Retinal pigment epithelial cell (primary cell): Measurements from ENCODE around the gene CHKA.

Experiments
- DNase-seq: peaks from one replicate; pipeline ENCODE4 v3.0.0-alpha.2; 2010; ENCODE audit warnings: low read depth
- H3K4me3 ChIP-seq: 2 replicates; pipeline ENCODE4 v1.5.1; 2011; ENCODE audit warnings: mild to moderate bottlenecking, low read length, control low read depth, moderate library complexity
- CTCF ChIP-seq: conservative IDR thresholded peaks from 2 replicates; pipeline ENCODE4 v1.5.1; 2011; ENCODE audit warnings: low read depth, low read length, control low read depth, inconsistent platforms

Gene CHKA

GRCh38 chr11:68074584-68075352 is 46.4 kb downstream of the CHKA start:
- no peak overlapping the region for H3K4me3 ChIP-seq
- TF ChIP-seq CTCF, result no peak
- DNase-seq, result no peak

- DNase-seq, result no peak
- no peak overlapping the region for H3K4me3 ChIP-seq
- TF ChIP-seq CTCF, result no peak
These were observed 49.7 kb downstream of the CHKA start for GRCh38 chr11:68071281-68072048.

- H3K4me3 ChIP-seq, result no peak overlapping the region
These were observed 53.2 kb downstream of the CHKA start for GRCh38 chr11:68067991-68068390.

GRCh38 chr11:68066742-68067141 is 54.4 kb downstream of the CHKA start:
- DNase-seq, result no peak
- H3K4me3 ChIP-seq, result no peak overlapping the region
- no peak for TF ChIP-seq CTCF

More at GRCh38 chr11:68067991-68068390, 53.2 kb downstream of the CHKA start:
- DNase-seq, result no peak
- TF ChIP-seq CTCF, result no peak

GRCh38 chr11:68065841-68066240 is 55.3 kb downstream of the CHKA start:
- no peak for TF ChIP-seq CTCF
- no peak overlapping the region for H3K4me3 ChIP-seq
- no peak for DNase-seq

- no peak overlapping the region for H3K4me3 ChIP-seq
- no peak for TF ChIP-seq CTCF
- no peak for DNase-seq
These were observed 56.3 kb downstream of the CHKA start for GRCh38 chr11:68064926-68065325.

GRCh38 chr11:68061508-68061907 is 59.7 kb downstream of the CHKA start:
- H3K4me3 ChIP-seq, result no peak overlapping the region
- no peak for DNase-seq
- no peak for TF ChIP-seq CTCF
